ENCODE results near the gene EPGN. TPM values are rescaled to one million over a fixed set of nuclear protein-coding genes. Genes with fewer than 3 reads are reported as not detected.
"Not testable (repeated sequence)": the region's sequence is repeated elsewhere in the genome, so short reads cannot be mapped to it uniquely, and the experiment has no call there.

The EPGN gene
- total RNA-seq, 2 experiments from 2014 or later = not detected

DNA sequence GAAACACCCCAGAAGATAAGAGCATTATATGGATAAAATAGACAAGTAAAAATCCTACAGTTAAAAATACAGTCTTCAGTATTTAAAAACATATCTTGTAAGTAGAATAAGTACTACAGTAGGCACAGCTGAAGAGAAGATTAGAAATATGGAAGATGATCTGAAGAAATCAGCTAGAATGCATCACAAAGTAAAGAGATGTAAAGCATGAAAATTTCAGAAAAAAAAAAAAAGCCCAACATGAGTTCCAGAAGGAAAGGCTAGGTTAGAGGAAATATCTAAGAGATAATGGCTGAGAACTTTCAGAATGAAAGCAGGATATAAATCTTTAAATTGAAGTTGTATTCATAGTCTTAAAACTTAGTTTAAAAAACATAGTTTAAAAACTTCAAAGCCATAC is 21.0 kb downstream of the EPGN start:
- H3K27ac Mint-ChIP-seq = no peak overlapping the region
- H3K36me3 Mint-ChIP-seq = no peaks in the 10 kb centered on the region
- H3K4me3 Mint-ChIP-seq = no peak overlapping the region
- CTCF ChIA-PET = no interaction called here
- H3K27me3 Mint-ChIP-seq = peaks cover 11% of the 10 kb centered on the region
- DNase-seq = no peak
- intact Hi-C loops (cut with micrococcal nuclease) = no loop called here
- H3K9me3 Mint-ChIP-seq = no peaks in the 10 kb centered on the region
- H3K4me1 Mint-ChIP-seq (ENCODE audit: low read depth) = no peaks in the 10 kb centered on the region
- POLR2A ChIA-PET = no interaction called here

DNA sequence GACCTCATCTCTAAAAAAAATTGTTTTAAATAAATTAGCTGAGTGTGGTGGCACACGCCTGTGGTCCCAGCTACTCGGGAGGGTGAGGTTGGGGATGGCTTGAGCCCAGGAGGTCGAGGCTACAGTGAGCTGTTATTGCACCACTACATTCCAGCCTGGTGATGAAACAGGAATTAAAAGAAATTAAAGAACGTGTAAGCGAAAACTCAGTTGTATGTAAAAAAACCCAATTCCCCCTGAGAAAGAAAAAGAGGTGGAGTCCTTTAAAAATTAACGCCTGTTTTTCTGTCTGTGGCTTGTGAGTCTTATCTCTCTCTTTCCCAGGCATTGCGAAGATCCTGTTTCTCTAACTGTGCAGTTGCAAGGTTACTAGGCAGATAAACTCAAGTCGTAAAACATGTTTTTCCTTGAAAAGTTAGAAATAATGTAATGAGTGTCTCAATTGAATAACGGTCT is 22.1 kb downstream of the EPGN start:
- POLR2A ChIA-PET = no interaction called here
- no peaks in the 10 kb centered on the region for H3K4me1 Mint-ChIP-seq (ENCODE audit: low read depth)
- intact Hi-C loops (cut with micrococcal nuclease) = no loop called here
- DNase-seq = no peak
- H3K4me3 Mint-ChIP-seq = no peak overlapping the region
- H3K36me3 Mint-ChIP-seq = no peaks in the 10 kb centered on the region
- no peaks in the 10 kb centered on the region for H3K9me3 Mint-ChIP-seq
- H3K27me3 Mint-ChIP-seq = peaks cover 11% of the 10 kb centered on the region
- H3K27ac Mint-ChIP-seq = no peak overlapping the region
- CTCF ChIA-PET = no interaction called here

DNA sequence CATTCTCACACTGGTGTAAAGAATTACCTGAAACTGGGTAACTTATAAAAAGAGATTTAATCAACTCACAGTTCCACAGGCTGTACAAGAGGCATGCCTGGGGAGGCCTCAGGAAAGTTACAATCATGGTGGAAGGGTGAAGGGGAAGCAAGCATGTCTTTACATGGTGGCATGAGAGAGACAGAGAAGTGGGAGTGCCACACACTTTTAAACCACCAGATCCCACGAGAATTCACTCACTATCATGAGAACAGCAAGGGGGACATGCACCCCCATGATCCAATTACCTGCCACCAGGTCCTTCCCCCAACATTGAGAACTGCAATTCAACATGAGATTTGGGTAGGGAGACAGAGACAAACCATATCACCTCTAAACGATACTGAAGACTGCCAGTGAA is 23.0 kb downstream of the EPGN start:
- Mint-ChIP-seq H3K27ac (no peak overlapping the region), H3K9me3 (no peaks in the 10 kb centered on the region), H3K36me3 (no peaks in the 10 kb centered on the region), H3K4me3 (no peak overlapping the region), H3K27me3 (peaks cover 7% of the 10 kb centered on the region), H3K4me1 (ENCODE audit: low read depth) (no peaks in the 10 kb centered on the region)
- ChIA-PET CTCF (no interaction called here), POLR2A (no interaction called here)
- DNase-seq = no peak
- intact Hi-C loops (cut with micrococcal nuclease) = no loop called here

DNA sequence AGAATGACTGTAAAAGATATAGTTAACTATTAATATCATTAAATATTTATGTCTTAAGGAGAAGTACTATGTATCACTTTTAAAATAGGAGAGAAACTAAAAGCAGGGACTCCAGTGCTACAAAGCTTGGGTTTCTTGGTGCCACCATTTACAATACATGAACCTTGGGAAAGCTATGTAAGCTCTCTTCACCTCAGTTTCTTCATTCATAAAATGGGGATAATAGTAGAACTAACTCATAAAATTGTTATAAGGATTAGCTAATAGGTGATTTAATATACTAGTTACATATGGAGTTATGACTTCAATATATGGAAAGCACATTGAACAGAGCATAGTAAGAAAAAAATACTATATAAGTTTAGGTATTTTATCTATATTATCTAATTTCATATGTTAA is 23.7 kb downstream of the EPGN start:
- ChIA-PET POLR2A (no interaction called here), CTCF (no interaction called here)
- Mint-ChIP-seq H3K27me3 (peaks cover 7% of the 10 kb centered on the region), H3K36me3 (no peaks in the 10 kb centered on the region), H3K9me3 (no peaks in the 10 kb centered on the region), H3K4me3 (no peak overlapping the region), H3K4me1 (ENCODE audit: low read depth) (no peaks in the 10 kb centered on the region), H3K27ac (no peak overlapping the region)
- DNase-seq = no peak
- intact Hi-C loops (cut with micrococcal nuclease) = no loop called here

DNA sequence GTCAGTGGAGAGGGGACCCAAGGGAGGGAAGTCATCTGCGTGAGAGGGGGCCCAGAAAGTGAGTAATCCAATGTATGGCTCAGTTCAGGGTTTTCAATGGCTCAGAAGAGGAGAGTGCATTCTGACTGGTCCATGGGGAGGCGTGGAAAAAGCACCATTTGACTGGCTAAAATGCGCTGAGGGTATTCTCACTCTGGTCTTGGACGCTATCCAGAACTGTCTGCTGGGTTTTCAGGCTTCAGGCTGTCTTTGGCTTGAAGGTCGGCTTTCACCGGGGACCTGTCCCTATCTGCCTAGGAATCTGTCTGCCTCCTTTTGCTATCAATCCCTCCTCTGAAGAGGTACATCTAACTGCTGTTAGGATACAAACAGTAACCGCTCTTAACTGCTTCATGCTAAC is 26.4 kb downstream of the EPGN start:
- intact Hi-C loops (cut with micrococcal nuclease) = no loop called here
- no peak for DNase-seq
- Mint-ChIP-seq H3K4me3 (no peak overlapping the region), H3K27me3 (peaks cover 4% of the 10 kb centered on the region), H3K27ac (no peak overlapping the region), H3K36me3 (no peaks in the 10 kb centered on the region), H3K4me1 (ENCODE audit: low read depth) (no peaks in the 10 kb centered on the region), H3K9me3 (no peaks in the 10 kb centered on the region)
- CTCF ChIA-PET = no interaction called here
- POLR2A ChIA-PET = no interaction called here

DNA sequence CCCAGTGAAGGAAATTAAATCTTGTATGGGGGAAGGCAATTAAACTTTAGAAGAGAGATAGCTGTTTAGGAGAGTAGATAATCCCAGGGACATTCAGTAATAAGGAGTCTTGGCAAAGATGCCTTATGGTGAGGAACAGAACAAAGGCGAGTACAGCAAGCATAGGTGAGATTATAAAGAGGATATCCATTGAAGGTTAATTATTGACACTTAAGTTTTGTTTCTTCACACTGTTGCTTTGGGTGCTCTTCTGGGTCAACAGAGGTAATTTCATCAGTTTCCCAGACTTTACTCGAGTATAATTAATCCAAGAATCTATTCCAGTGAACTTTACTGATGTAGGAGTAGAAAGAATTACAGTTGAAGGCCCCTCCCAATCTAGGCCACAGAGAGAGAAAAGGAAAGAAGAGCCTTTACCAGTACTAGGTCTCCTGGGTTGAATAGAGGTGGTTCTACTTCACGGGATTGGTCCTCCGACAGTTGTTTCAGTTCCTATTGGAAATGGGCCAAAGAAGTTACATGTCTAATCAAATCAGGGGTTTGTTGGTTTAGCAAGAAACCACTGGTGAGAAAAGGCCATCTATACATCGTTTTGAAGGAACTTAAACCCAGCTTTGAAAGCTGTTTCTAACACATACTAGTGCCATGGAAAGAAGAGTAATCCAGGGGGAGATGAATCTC is 27.2 kb downstream of the EPGN start:
- H3K9me3 Mint-ChIP-seq = peaks cover 2% of the 10 kb centered on the region
- H3K4me1 Mint-ChIP-seq (ENCODE audit: low read depth) = no peaks in the 10 kb centered on the region
- H3K27me3 Mint-ChIP-seq = peaks cover 3% of the 10 kb centered on the region
- no peaks in the 10 kb centered on the region for H3K36me3 Mint-ChIP-seq
- ChIA-PET CTCF (no interaction called here), POLR2A (no interaction called here)
- DNase-seq = no peak
- H3K27ac Mint-ChIP-seq = no peak overlapping the region
- no peak overlapping the region for H3K4me3 Mint-ChIP-seq
- intact Hi-C loops (cut with micrococcal nuclease) = no loop called here

DNA sequence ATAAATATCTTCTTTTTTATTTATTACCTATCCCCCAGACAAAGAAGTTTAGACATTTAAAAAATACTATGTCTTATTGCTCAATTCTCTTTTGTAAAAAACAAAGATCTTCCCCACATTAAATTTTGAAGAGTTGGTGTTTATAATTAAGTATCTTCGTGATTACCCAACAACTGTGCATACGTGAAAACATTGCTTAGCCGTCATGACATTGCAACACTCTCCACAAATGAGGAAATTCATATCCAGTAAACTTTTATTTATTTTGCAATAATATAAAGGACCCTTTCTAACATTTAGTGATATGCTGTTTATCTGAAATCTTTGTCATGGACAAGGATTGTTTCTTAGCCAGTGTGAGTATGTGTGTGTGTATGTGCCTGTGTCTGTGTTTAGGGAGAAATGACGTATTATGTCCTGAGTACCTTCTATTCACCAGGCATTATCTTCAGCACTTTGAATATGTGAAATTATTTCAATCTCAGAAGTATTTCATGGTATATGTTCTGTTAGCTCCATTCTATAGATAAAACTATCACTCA is 30.6 kb downstream of the EPGN start:
- no peaks in the 10 kb centered on the region for H3K36me3 Mint-ChIP-seq
- H3K27me3 Mint-ChIP-seq = peaks cover 8% of the 10 kb centered on the region
- intact Hi-C loops (cut with micrococcal nuclease) = no loop called here
- CTCF ChIA-PET = no interaction called here
- peaks cover 11% of the 10 kb centered on the region for H3K9me3 Mint-ChIP-seq
- H3K4me1 Mint-ChIP-seq (ENCODE audit: low read depth) = no peaks in the 10 kb centered on the region
- POLR2A ChIA-PET = no interaction called here
- DNase-seq = no peak
- no peak overlapping the region for H3K27ac Mint-ChIP-seq
- no peak overlapping the region for H3K4me3 Mint-ChIP-seq

DNA sequence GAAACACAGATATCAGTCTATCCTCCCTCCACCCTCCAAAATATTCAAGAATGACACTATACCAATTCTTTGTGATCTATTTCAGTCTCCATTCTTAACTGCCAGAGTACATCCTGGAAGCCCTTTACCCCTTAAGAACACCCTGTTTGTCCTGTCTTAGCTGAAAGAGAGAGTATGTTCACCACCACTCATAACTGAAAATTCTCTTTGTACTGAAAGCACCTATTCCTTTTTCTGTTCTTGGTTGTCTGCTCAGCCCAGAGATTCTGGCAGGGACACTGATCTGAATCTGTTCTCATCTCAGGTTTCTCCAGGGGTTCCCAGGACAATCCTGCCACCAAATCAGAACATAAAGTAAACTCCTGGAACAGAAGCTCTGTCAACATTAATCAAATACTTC is 31.2 kb downstream of the EPGN start:
- peaks cover 1% of the 10 kb centered on the region for H3K36me3 Mint-ChIP-seq
- intact Hi-C loops (cut with micrococcal nuclease) = no loop called here
- peaks cover 16% of the 10 kb centered on the region for H3K9me3 Mint-ChIP-seq
- POLR2A ChIA-PET = no interaction called here
- DNase-seq = no peak
- H3K4me1 Mint-ChIP-seq (ENCODE audit: low read depth) = no peaks in the 10 kb centered on the region
- no peak overlapping the region for H3K4me3 Mint-ChIP-seq
- peaks cover 7% of the 10 kb centered on the region for H3K27me3 Mint-ChIP-seq
- H3K27ac Mint-ChIP-seq = no peak overlapping the region
- CTCF ChIA-PET = no interaction called here

DNA sequence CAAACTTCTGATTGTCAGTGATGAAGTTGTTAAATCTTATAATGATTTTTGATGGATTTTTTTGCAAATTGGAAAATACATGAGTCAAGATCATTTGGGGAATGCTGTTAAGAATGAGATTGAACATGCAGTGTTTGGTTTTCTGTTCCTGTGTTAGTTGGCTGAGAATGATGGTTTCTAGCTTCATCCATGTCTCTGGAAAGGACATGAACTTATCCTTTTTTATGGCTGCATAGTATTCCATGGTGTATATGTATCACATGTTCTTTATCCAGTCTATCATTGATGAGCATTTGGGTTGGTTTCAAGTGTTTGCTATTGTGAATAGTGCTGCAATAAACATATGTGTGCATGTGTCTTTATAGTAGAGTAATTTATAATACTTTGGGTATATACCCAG is 32.2 kb downstream of the EPGN start:
- peaks cover 11% of the 10 kb centered on the region for H3K27me3 Mint-ChIP-seq
- H3K9me3 Mint-ChIP-seq = peaks cover 22% of the 10 kb centered on the region
- H3K27ac Mint-ChIP-seq; H3K4me1 Mint-ChIP-seq (ENCODE audit: low read depth); intact Hi-C loops (cut with micrococcal nuclease); DNase-seq; POLR2A ChIA-PET; H3K4me3 Mint-ChIP-seq; CTCF ChIA-PET; H3K36me3 Mint-ChIP-seq: not testable (repeated sequence)

DNA sequence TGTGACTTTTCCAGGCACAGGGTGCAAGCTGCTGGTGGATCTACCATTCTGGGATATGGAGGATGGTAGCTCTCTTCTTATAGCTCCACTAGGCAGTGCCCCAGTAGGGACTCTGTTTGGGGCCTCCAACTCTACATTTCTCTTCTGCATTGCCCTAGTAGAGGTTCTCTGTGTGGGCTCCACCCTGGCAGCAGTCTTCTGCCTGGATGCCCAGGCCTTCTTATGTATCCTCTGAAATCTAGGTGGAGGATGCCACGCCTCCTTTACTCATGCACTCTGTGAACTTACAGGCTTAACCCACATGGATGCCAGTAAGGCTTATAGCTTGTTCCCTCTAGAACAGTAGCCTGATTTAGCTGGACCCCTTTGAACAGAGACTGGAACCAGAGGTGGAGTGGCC is 35.8 kb downstream of the EPGN start:
- POLR2A ChIA-PET = no interaction called here
- Mint-ChIP-seq H3K27ac (no peak overlapping the region), H3K4me3 (no peak overlapping the region), H3K27me3 (peaks cover 11% of the 10 kb centered on the region), H3K9me3 (peaks cover 22% of the 10 kb centered on the region), H3K4me1 (ENCODE audit: low read depth) (no peaks in the 10 kb centered on the region), H3K36me3 (peaks cover 3% of the 10 kb centered on the region)
- intact Hi-C loops (cut with micrococcal nuclease) = no loop called here
- DNase-seq = no peak
- CTCF ChIA-PET = no interaction called here

DNA sequence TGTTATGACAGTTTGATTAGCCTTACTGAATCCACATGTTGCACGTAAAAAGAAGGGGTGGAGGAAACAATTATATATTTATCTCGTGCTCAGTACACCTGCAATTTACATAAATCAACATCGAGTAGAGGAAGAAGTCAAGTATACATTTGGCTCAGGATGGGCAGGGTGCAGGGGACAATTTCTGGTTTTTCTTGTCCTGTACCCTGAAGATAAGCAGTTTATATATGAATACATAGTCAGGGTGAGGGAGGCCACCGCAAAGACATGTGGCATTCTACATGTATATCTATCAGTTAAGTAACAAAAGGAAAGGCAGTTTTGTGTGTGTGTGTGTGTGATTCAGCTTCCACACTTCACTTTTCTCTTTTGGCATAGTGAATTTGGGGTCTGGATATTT is 45.6 kb downstream of the EPGN start:
- intact Hi-C loops (cut with micrococcal nuclease) = no loop called here
- DNase-seq = no peak
- H3K36me3 Mint-ChIP-seq = no peaks in the 10 kb centered on the region
- POLR2A ChIA-PET = no interaction called here
- CTCF ChIA-PET = no interaction called here
- peaks cover 6% of the 10 kb centered on the region for H3K27me3 Mint-ChIP-seq
- H3K4me3 Mint-ChIP-seq = no peak overlapping the region
- no peaks in the 10 kb centered on the region for H3K4me1 Mint-ChIP-seq (ENCODE audit: low read depth)
- no peaks in the 10 kb centered on the region for H3K9me3 Mint-ChIP-seq
- H3K27ac Mint-ChIP-seq = no peak overlapping the region

DNA sequence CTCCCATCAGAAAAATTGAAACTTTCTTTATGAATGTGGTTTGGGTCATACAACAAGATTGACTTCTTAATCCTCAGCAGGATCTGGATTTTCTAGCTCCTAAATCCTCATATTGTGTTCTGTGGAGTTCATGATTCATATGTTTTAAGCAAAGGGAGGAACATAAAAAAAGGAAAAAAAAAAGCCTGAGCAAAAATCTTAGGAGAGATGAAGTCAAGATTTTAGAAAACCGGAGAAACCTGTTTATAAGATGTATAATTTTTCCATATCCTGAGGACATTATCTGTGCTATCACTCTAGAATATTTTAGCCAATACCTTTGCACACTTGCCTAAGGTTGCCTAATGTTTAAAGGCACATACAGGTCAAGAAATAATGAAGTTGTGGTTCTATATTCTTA is 49.7 kb downstream of the EPGN start:
- H3K36me3 Mint-ChIP-seq = no peaks in the 10 kb centered on the region
- ChIA-PET CTCF (interaction anchor here (0.7 kb wide), 1 partner anchor 38 kb away, joined by 3 read pairs; no protein-coding TSS in a partner anchor), POLR2A (no interaction called here)
- no peaks in the 10 kb centered on the region for H3K4me1 Mint-ChIP-seq (ENCODE audit: low read depth)
- no peak overlapping the region for H3K4me3 Mint-ChIP-seq
- intact Hi-C loops (cut with micrococcal nuclease) = no loop called here
- no peaks in the 10 kb centered on the region for H3K9me3 Mint-ChIP-seq
- DNase-seq = no peak
- peaks cover 14% of the 10 kb centered on the region for H3K27me3 Mint-ChIP-seq
- no peak overlapping the region for H3K27ac Mint-ChIP-seq

DNA sequence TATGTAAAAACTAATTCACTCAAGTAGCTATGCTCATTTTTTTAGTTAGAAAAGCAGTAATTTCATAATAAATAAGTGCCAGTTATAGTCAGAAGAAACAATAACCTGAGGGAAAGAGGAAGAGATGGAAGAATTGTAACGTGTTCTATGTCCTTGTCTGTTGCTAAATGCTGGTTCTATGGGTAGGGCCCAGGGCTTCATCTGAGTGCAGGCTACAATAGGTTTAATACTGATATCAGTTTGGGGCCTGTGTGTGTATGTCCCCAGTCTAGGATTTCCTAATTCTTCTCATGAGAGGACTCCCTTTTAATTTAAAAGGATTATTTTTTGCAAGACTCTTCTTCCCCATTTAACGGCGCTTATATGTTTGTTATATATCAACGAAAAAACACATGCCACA is 53.4 kb downstream of the EPGN start:
- Mint-ChIP-seq H3K9me3 (no peaks in the 10 kb centered on the region), H3K27me3 (peaks cover 30% of the 10 kb centered on the region), H3K4me3 (no peak overlapping the region), H3K27ac (no peak overlapping the region), H3K36me3 (no peaks in the 10 kb centered on the region), H3K4me1 (ENCODE audit: low read depth) (peaks cover 10% of the 10 kb centered on the region)
- POLR2A ChIA-PET = no interaction called here
- DNase-seq = no peak
- intact Hi-C loops (cut with micrococcal nuclease) = no loop called here
- CTCF ChIA-PET = no interaction called here

Data from activated CD4-positive, alpha-beta memory T cell treated with anti-CD3 and anti-CD28 coated beads for 36 hours (primary cell).